NT2/D1 (cell line): ENCODE measurements around the gene SPINK4.

Source experiments
- SUZ12 ChIP-seq: IDR thresholded peaks from 2 replicates; pipeline ENCODE4 v1.6.1; 2011; ENCODE audit not compliant: insufficient read length, insufficient read depth; ENCODE audit errors: extremely low read depth
- ZNF274 ChIP-seq: IDR thresholded peaks from 2 replicates; pipeline ENCODE4 v1.6.1; 2011; ENCODE audit warnings: mild to moderate bottlenecking, low read depth, low read length

DNA sequence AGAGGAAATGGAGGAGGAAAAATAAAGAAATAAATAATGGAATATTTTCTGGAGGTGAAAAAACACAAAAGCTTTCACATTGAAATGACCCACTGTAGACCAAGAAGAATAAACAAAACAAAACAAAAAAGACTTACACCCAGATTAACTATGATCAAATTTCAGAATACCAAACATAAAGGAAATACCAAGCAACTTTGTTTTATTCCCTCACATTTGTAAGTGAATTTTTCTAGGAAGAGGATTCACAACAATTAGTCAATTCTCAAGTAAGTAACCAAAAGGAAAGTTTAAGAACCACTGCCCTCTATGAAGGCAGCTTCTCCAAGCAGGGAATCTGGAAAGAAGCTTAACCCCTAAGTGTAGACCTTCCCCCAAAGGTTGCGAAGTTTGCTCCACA, 43.2 kb upstream of the SPINK4 start:
- TF ChIP-seq ZNF274 (no peak), SUZ12 (no peak)
